K562 (cell line): ENCODE measurements around the gene TFRC. TPM values are rescaled to one million over a fixed set of nuclear protein-coding genes. Genes with fewer than 3 reads are reported as not detected.

ENCODE experiments used
- CREB5 ChIP-seq: fragments of 250-450 bp; sonication (Bioruptor Pico); IDR thresholded peaks from 2 replicates; pipeline ENCODE4 v1.5.0; 2020; ENCODE audit warnings: mild to moderate bottlenecking
- HIVEP1 ChIP-seq: fragments of 250-450 bp; sonication (Bioruptor Pico); IDR thresholded peaks from 2 replicates; pipeline ENCODE4 v1.4.0; 2020; ENCODE audit warnings: mild to moderate bottlenecking
- HOXB6 ChIP-seq: fragments of 250-450 bp; sonication (Bioruptor Pico); IDR thresholded peaks from 2 replicates; pipeline ENCODE4 v1.5.1; 2022; ENCODE audit warnings: mild to moderate bottlenecking, borderline replicate concordance
- KLF10 ChIP-seq: fragments of 250-450 bp; sonication (Bioruptor Pico); IDR thresholded peaks from 2 replicates; pipeline ENCODE4 v1.6.1; 2021; ENCODE audit warnings: matching md5 sums
- NFATC3 ChIP-seq: fragments of 450-650 bp; IDR thresholded peaks from 2 replicates; pipeline ENCODE4 v1.6.1; 2017; ENCODE audit warnings: mild to moderate bottlenecking
- OTX1 ChIP-seq: fragments of 450-650 bp; formaldehyde crosslinking; IDR thresholded peaks from 2 replicates; pipeline ENCODE4 v1.4.0; 2022; ENCODE audit warnings: mild to moderate bottlenecking
- RBM14 ChIP-seq: fragments of 200-400 bp; formaldehyde crosslinking; IDR thresholded peaks from 2 replicates; pipeline ENCODE4 v1.6.1; 2018; ENCODE audit warnings: low read depth, mild to moderate bottlenecking, low read length, moderate library complexity, borderline replicate concordance; ENCODE audit not compliant: insufficient read depth
- REST ChIP-seq, 2 experiments: fragments of 450-650 bp; formaldehyde crosslinking in 1 of 2; IDR thresholded peaks; 2 replicates each; pipeline versions ENCODE4 v1.4.0 to v1.6.1; 2014 to 2020; ENCODE audit warnings: mild to moderate bottlenecking in 2 of 2, borderline replicate concordance in 1 of 2, low read depth in 1 of 2
- TOE1 ChIP-seq, 2 experiments: fragments of 450-650 bp in 1 of 2; sonication (generic) in 1 of 2; formaldehyde crosslinking in 1 of 2; IDR thresholded peaks; 2 replicates each; pipeline versions ENCODE4 v1.7.1 to v1.8.0; 2016 to 2022; ENCODE audit warnings: borderline replicate concordance in 2 of 2, mild to moderate bottlenecking in 2 of 2, antibody characterized with exemption in 1 of 2, inconsistent platforms in 1 of 2, low read depth in 1 of 2, missing genetic modification reagents in 1 of 2, moderate library complexity in 1 of 2
- ZNF449 ChIP-seq: fragments of 250-450 bp; sonication (Bioruptor Pico); IDR thresholded peaks from 2 replicates; pipeline ENCODE4 v1.8.0; 2022; ENCODE audit warnings: moderate library complexity, mild to moderate bottlenecking, inconsistent platforms
- polyA plus RNA-seq, 8 experiments: library from polyadenylated mRNA; depleted of rRNA in 4 of 8; stranded (reverse) in 5 of 8; unstranded in 3 of 8; fragments of >200 nt; fragmentation: Nextera tagmentation in 2 of 8; fragmentation: Illumina TruSeq in 1 of 8; extraction: Ambion mirVana in 2 of 8; extraction: Trizol in 1 of 8; gene quantifications; 2 replicates each; pipeline versions ENCODE4 v1.2.1 to v1.2.3, GENCODE V29; 2011 to 2014; ENCODE audit warnings: inconsistent platforms in 1 of 8, missing spikeins in 1 of 8
- total RNA-seq, 7 experiments: library from RNA; depleted of rRNA in 6 of 7; stranded (reverse); fragments of >200 nt in 6 of 7; fragmentation: Illumina TruSeq in 2 of 7; extraction: Trizol in 2 of 7; gene quantifications; 2 replicates each; pipeline versions ENCODE4 v1.2.1 to v1.2.3, GENCODE V29; 2011 to 2021; ENCODE audit warnings: low replicate concordance in 1 of 7

Gene TFRC
- total and polyA plus RNA-seq, 9 of the 15 experiments (the other 6 are each of a cell fraction or from before 2014, with no cell fraction given), result 149 to 679 (median 332) TPM

DNA sequence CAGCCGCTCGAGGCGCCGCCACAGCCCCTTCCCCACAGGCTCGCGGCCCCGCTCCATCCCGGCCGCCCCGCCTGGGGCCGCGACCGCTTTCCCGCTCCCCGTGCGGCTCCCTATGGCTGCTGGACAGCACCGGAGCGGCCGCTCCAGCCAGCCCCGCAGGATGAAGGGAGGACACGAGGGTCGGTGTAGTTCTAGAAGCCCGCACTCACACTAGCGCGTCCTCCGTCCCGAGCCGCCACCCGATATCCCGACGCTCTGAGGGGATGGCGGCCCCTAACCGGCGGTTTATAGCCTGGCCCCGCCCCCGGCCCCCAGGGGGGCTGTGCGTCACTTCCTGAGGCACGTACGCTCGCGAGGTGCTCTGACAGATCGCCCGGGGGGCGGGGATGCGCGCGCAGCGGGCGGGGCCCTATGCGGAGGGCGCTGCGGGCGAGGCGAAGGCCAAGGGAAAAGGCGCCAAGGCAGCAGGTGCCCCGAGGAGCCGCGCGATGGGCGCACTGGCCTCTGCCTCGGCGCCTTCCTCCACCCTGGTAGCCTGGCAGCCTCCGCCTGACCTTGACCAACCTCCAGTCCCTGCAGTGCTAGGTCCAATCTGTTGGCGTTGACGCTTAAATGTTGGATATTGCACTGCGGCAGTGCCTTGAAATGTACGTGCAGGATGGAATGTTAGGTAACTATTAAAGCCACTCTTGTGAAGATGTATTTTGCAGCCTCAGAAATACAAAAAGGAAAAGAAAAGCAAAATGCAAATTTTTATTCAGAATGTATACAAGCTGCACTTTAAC is at the start of gene TFRC (continued):
- TF ChIP-seq NFATC3 (no peak), HIVEP1 (CRISPR knock-in tag) (no peak), TOE1 (IDR thresholded peaks at IDR 0.05; ENCODE audit: borderline replicate concordance) (peak; percentile 33; the same call in 1 of the 2 replicates), TOE1 (CRISPR knock-in tag; IDR thresholded peaks at IDR 0.05; ENCODE audit: borderline replicate concordance, low read depth) (0 out of 2 replicates have a peak, but pooled peaks have one; percentile 62), RBM14 (peak; percentile 94; the same call in 1 of the 2 replicates), HOXB6 (no peak), OTX1 (CRISPR knock-in tag) (peak; percentile 74; the same call in 1 of the 2 replicates), REST (IDR thresholded peaks at IDR 0.05; ENCODE audit: borderline replicate concordance) (peak; percentile 80), REST (CRISPR knock-in tag; IDR thresholded peaks at IDR 0.05; ENCODE audit: low read depth) (peak; percentile 89), ZNF449 (CRISPR knock-in tag) (no peak), KLF10 (CRISPR knock-in tag) (no peak), CREB5 (no peak)
